Naive thymus-derived CD4-positive, alpha-beta T cell (primary cell): ENCODE results near the gene GLS. TPM values are rescaled to one million over a fixed set of nuclear protein-coding genes. Genes with fewer than 3 reads are reported as not detected.
A peak's percentile ranks its signal among the peaks of the same experiment; 100 is the strongest.

Source experiments
- ATAC-seq: fragments of 150-1000 bp; cut with Tn5 transposase; 2 replicates; pipeline ENCODE4 v1.10.0; 2021; ENCODE audit warnings: mild to moderate bottlenecking, moderate library complexity
- CTCF ChIA-PET: fragments of 350-600 bp; sonication (Branson Sonifier 250); formaldehyde crosslinking; loops from one replicate; lab custom pipeline; 2021; ENCODE audit warnings: antibody characterized with exemption; lab: Charles Lee
- POLR2A ChIA-PET: fragments of 350-600 bp; sonication (Branson Sonifier 250); formaldehyde crosslinking; loops from one replicate; lab custom pipeline; 2021; ENCODE audit warnings: antibody characterized with exemption, inconsistent platforms; lab: Charles Lee
- DNase-seq, 9 donors: peaks; one replicate each; pipeline versions ENCODE4 v3.0.0 to v3.0.0-alpha.2; 2020 to 2022; ENCODE audit warnings: mixed read lengths in 1 of 9
- H3K27ac ChIP-seq: one replicate; pipeline ENCODE4 v1.7.0; 2013; ENCODE audit warnings: mild to moderate bottlenecking, low read depth, low read length, moderate library complexity
- H3K27me3 ChIP-seq, 2 donors: one replicate each; pipeline ENCODE4 v1.7.0; 2013; ENCODE audit warnings: low read length in 2 of 2, mild to moderate bottlenecking in 2 of 2, moderate library complexity in 2 of 2; ENCODE audit not compliant: control insufficient read depth in 2 of 2, insufficient read depth in 2 of 2
- H3K36me3 ChIP-seq, 3 experiments: 1 replicate in 2 of 3; 2 replicates in 1 of 3; pipeline ENCODE4 v1.7.0; 2013; ENCODE audit warnings: low read length in 3 of 3, mild to moderate bottlenecking in 3 of 3, moderate library complexity in 1 of 3; ENCODE audit not compliant: insufficient read depth in 3 of 3, control insufficient read depth in 2 of 3
- H3K4me1 ChIP-seq, 2 donors: one replicate each; pipeline ENCODE4 v1.7.0; 2013; ENCODE audit warnings: low read length in 2 of 2, mild to moderate bottlenecking in 2 of 2, moderate library complexity in 1 of 2; ENCODE audit not compliant: control insufficient read depth in 2 of 2, insufficient read depth in 2 of 2
- H3K4me3 ChIP-seq: 2 replicates; pipeline ENCODE4 v1.7.0; 2013; ENCODE audit warnings: mild to moderate bottlenecking, low read length
- H3K9me3 ChIP-seq, 3 experiments: 1 replicate in 2 of 3; 2 replicates in 1 of 3; pipeline ENCODE4 v1.7.0; 2013; ENCODE audit warnings: low read length in 3 of 3; ENCODE audit not compliant: control insufficient read depth in 2 of 3
- H3K27ac Mint-ChIP-seq, 9 donors: one replicate each; pipeline ENCODE4 v1.8.0; 2020 to 2022; ENCODE audit warnings: mixed read lengths in 9 of 9, mild to moderate bottlenecking in 8 of 9, moderate library complexity in 5 of 9, inconsistent platforms in 2 of 9
- H3K27me3 Mint-ChIP-seq, 5 donors: one replicate each; pipeline ENCODE4 v1.8.0; 2021 to 2022; ENCODE audit warnings: mixed read lengths in 5 of 5, mild to moderate bottlenecking in 1 of 5
- H3K36me3 Mint-ChIP-seq, 5 donors: one replicate each; pipeline ENCODE4 v1.8.0; 2020 to 2022; ENCODE audit warnings: mixed read lengths in 5 of 5, mild to moderate bottlenecking in 3 of 5, inconsistent platforms in 1 of 5
- H3K4me1 Mint-ChIP-seq, 7 donors: one replicate each; pipeline ENCODE4 v1.8.0; 2020 to 2022; ENCODE audit warnings: mixed read lengths in 7 of 7, mild to moderate bottlenecking in 3 of 7, inconsistent platforms in 1 of 7
- H3K4me3 Mint-ChIP-seq, 10 donors: one replicate each; pipeline ENCODE4 v1.8.0; 2020 to 2022; ENCODE audit warnings: mild to moderate bottlenecking in 10 of 10, mixed read lengths in 10 of 10, moderate library complexity in 6 of 10, inconsistent platforms in 2 of 10
- H3K9me3 Mint-ChIP-seq, 11 donors: one replicate each; pipeline ENCODE4 v1.8.0; 2020 to 2022; ENCODE audit warnings: mixed read lengths in 11 of 11, mild to moderate bottlenecking in 4 of 11, inconsistent platforms in 1 of 11, moderate library complexity in 1 of 11
- intact Hi-C, 2 donors: fragments of 100-400 bp; cut with micrococcal nuclease; formaldehyde crosslinking; loops; one replicate each; pipeline ENCODE4 v1.15.1; 2023
- polyA plus RNA-seq, 2 donors: library from polyadenylated mRNA; unstranded; fragments of 300-500 nt; fragmentation: Illumina TruSeq; gene quantifications; one replicate each; pipeline ENCODE4 v1.2.3, GENCODE V29; 2021
- total RNA-seq, 6 experiments: library from RNA in 5 of 6; stranded (reverse) in 5 of 6; gene quantifications; 1 replicate in 5 of 6; 2 replicates in 1 of 6; pipeline ENCODE4 v1.2.3 and lab custom pipeline; 2021 to 2026

Gene GLS
- total and polyA plus RNA-seq, 7 experiments from 2014 or later, result 34.6 to 234 (median 189) TPM

GRCh38 chr2:191001624-191002023 is 121.0 kb downstream of the GLS start:
- Mint-ChIP-seq H3K27ac (peak overlapping the region in 7 of 9 donors; percentile 35 to 88 (median 73)), H3K4me3 (no peak overlapping the region), H3K27me3 (no peaks in the 10 kb centered on the region), H3K4me1 (peaks cover 24 to 85% (median 68%) of the 10 kb centered on the region in 7 donors), H3K9me3 (peaks cover 0 to 15% (median 3%) of the 10 kb centered on the region in 11 donors), H3K36me3 (peaks cover 33 to 93% (median 81%) of the 10 kb centered on the region in 5 donors)
- DNase-seq, result no peak
- POLR2A ChIA-PET, result interaction anchor here (0.6 to 2.2 kb wide), 5 partner anchors 10 to 25 kb away, joined by 3 to 8 read pairs (median 4); no protein-coding TSS in a partner anchor
- ATAC-seq, result no peak
- Histone ChIP-seq H3K9me3 (no peaks in the 10 kb centered on the region), H3K27me3 (no peaks in the 10 kb centered on the region), H3K4me3 (no peak overlapping the region), H3K36me3 (peaks cover 79 to 98% (median 88%) of the 10 kb centered on the region in 3 experiments), H3K27ac (no peak overlapping the region), H3K4me1 (peaks cover 23 to 30% of the 10 kb centered on the region in 2 donors)
- CTCF ChIA-PET, result no interaction called here
- intact Hi-C loops, result loop anchor here in 1 of 2 donors (1.0 kb wide), 1 partner anchor 10 kb away; no protein-coding TSS in a partner anchor

- Mint-ChIP-seq H3K27me3 (no peaks in the 10 kb centered on the region), H3K9me3 (peaks cover 0 to 19% (median 3%) of the 10 kb centered on the region in 11 donors), H3K4me3 (peak overlapping the region in 3 of 10 donors; percentile 11 to 51 (median 30)), H3K27ac (peak overlapping the region; percentile 35 to 88 (median 72)), H3K36me3 (peaks cover 40 to 95% (median 85%) of the 10 kb centered on the region in 5 donors), H3K4me1 (peaks cover 32 to 88% (median 80%) of the 10 kb centered on the region in 7 donors)
- DNase-seq (no peak), ATAC-seq (no peak)
- Histone ChIP-seq H3K9me3 (no peaks in the 10 kb centered on the region), H3K27me3 (no peaks in the 10 kb centered on the region), H3K4me3 (no peak overlapping the region), H3K36me3 (peaks cover 81 to 89% (median 89%) of the 10 kb centered on the region in 3 experiments), H3K27ac (no peak overlapping the region), H3K4me1 (peaks cover 39 to 44% of the 10 kb centered on the region in 2 donors)
- ChIA-PET CTCF (interaction anchor here (1.8 kb wide), 1 partner anchor 7 kb away, joined by 5 read pairs; no protein-coding TSS in a partner anchor), POLR2A (interaction anchor here (0.6 to 2.2 kb wide), 4 partner anchors 9 to 190 kb away, joined by 3 to 6 read pairs (median 3); no protein-coding TSS in a partner anchor)
- intact Hi-C loops, result no loop called here
These were observed 123.0 kb downstream of the GLS start for GRCh38 chr2:191003405-191004309.

GRCh38 chr2:191006297-191006696 is 125.7 kb downstream of the GLS start:
- peak overlapping the region in 5 of 10 donors; percentile 4 to 68 (median 61) for H3K4me3 Mint-ChIP-seq
- H3K27me3 Mint-ChIP-seq, result no peaks in the 10 kb centered on the region
- peak overlapping the region in 8 of 9 donors; percentile 18 to 88 (median 82) for H3K27ac Mint-ChIP-seq
- peak overlapping the region; percentile 34 for H3K27ac ChIP-seq
- H3K9me3 ChIP-seq, result no peaks in the 10 kb centered on the region
- peaks cover 52 to 67% of the 10 kb centered on the region in 2 donors for H3K4me1 ChIP-seq
- peaks cover 0 to 19% (median 3%) of the 10 kb centered on the region in 11 donors for H3K9me3 Mint-ChIP-seq
- H3K36me3 ChIP-seq, result peaks cover 67 to 73% (median 73%) of the 10 kb centered on the region in 3 experiments
- H3K4me1 Mint-ChIP-seq, result peaks cover 38 to 92% (median 85%) of the 10 kb centered on the region in 7 donors
- ATAC-seq (no peak), DNase-seq (no peak)
- POLR2A ChIA-PET, result interaction anchor here (1.1 to 2.0 kb wide), 2 partner anchors 13 to 15 kb away, joined by 3 to 4 read pairs; no protein-coding TSS in a partner anchor
- intact Hi-C loops, result no loop called here
- H3K4me3 ChIP-seq, result no peak overlapping the region
- H3K27me3 ChIP-seq, result no peaks in the 10 kb centered on the region
- H3K36me3 Mint-ChIP-seq, result peaks cover 28 to 82% (median 77%) of the 10 kb centered on the region in 5 donors
- CTCF ChIA-PET, result no interaction called here

- Mint-ChIP-seq H3K4me3 (peak overlapping the region in 9 of 10 donors; percentile 3 to 68 (median 59)), H3K27me3 (no peaks in the 10 kb centered on the region), H3K27ac (peak overlapping the region; percentile 25 to 88 (median 82)), H3K36me3 (peaks cover 26 to 77% (median 73%) of the 10 kb centered on the region in 5 donors), H3K4me1 (peaks cover 43 to 93% (median 87%) of the 10 kb centered on the region in 7 donors), H3K9me3 (peaks cover 0 to 19% (median 3%) of the 10 kb centered on the region in 11 donors)
- H3K27ac ChIP-seq, result peak overlapping the region; percentile 34
- DNase-seq (no peak), ATAC-seq (no peak)
- POLR2A ChIA-PET, result interaction anchor here (0.8 to 1.2 kb wide), 5 partner anchors 14 to 125 kb away, joined by 3 to 4 read pairs (median 3); no protein-coding TSS in a partner anchor
- CTCF ChIA-PET, result no interaction called here
- no peak overlapping the region for H3K4me3 ChIP-seq
- peaks cover 51 to 68% of the 10 kb centered on the region in 2 donors for H3K4me1 ChIP-seq
- intact Hi-C loops, result no loop called here
- H3K36me3 ChIP-seq, result peaks cover 58 to 72% (median 64%) of the 10 kb centered on the region in 3 experiments
- H3K9me3 ChIP-seq, result no peaks in the 10 kb centered on the region
- H3K27me3 ChIP-seq, result no peaks in the 10 kb centered on the region
These were observed 126.6 kb downstream of the GLS start for GRCh38 chr2:191006997-191007783.

- Histone ChIP-seq H3K36me3 (peaks cover 47 to 61% (median 54%) of the 10 kb centered on the region in 3 experiments), H3K4me1 (peaks cover 46 to 66% of the 10 kb centered on the region in 2 donors), H3K4me3 (no peak overlapping the region), H3K27me3 (no peaks in the 10 kb centered on the region), H3K9me3 (no peaks in the 10 kb centered on the region), H3K27ac (peak overlapping the region; percentile 33)
- peaks cover 43 to 83% (median 77%) of the 10 kb centered on the region in 7 donors for H3K4me1 Mint-ChIP-seq
- ATAC-seq (no peak), DNase-seq (no peak)
- peaks cover 20 to 69% (median 65%) of the 10 kb centered on the region in 5 donors for H3K36me3 Mint-ChIP-seq
- H3K27me3 Mint-ChIP-seq, result no peaks in the 10 kb centered on the region
- H3K9me3 Mint-ChIP-seq, result peaks cover 0 to 18% (median 3%) of the 10 kb centered on the region in 11 donors
- H3K27ac Mint-ChIP-seq, result peak overlapping the region in 8 of 9 donors; percentile 58 to 92 (median 80)
- peak overlapping the region in 9 of 10 donors; percentile 12 to 74 (median 66) for H3K4me3 Mint-ChIP-seq
- POLR2A ChIA-PET, result interaction anchor here (0.6 to 1.3 kb wide), 9 partner anchors 14 to 502 kb away, joined by 3 to 6 read pairs (median 3); partner anchors contain the start of gene GLS
- CTCF ChIA-PET, result no interaction called here
- intact Hi-C loops, result no loop called here
These were observed 127.7 kb downstream of the GLS start for GRCh38 chr2:191008286-191008685.
